Ascending aorta (tissue), 2 donors: ENCODE measurements around the gene AMN. TPM values are rescaled to one million over a fixed set of nuclear protein-coding genes. Genes with fewer than 3 reads are reported as not detected.

ENCODE experiments used
- DNase-seq, 2 donors: peaks; one replicate each; pipeline ENCODE4 v3.0.0-alpha.2; 2019; ENCODE audit warnings: low spot score in 2 of 2
- H3K27ac ChIP-seq, 2 donors: fragments of 200-600 bp; sonication (generic); one replicate each; pipeline ENCODE4 v1.5.1; 2016 to 2017; ENCODE audit warnings: mild to moderate bottlenecking in 1 of 2
- H3K27me3 ChIP-seq: fragments of 200-600 bp; sonication (generic); one replicate; pipeline ENCODE4 v1.5.1; 2017
- H3K36me3 ChIP-seq, 2 donors: fragments of 200-600 bp; sonication (generic); one replicate each; pipeline ENCODE4 v1.5.1; 2016
- H3K4me1 ChIP-seq, 2 donors: fragments of 200-600 bp; sonication (generic); one replicate each; pipeline ENCODE4 v1.5.1; 2016 to 2017; ENCODE audit warnings: mild to moderate bottlenecking in 1 of 2
- H3K4me3 ChIP-seq, 2 donors: fragments of 200-600 bp; sonication (generic); one replicate each; pipeline ENCODE4 v1.5.1; 2016 to 2017; ENCODE audit warnings: mild to moderate bottlenecking in 1 of 2
- H3K9me3 ChIP-seq, 2 donors: fragments of 200-600 bp; sonication (generic); one replicate each; pipeline ENCODE4 v1.5.1; 2016
- intact Hi-C: fragments of 100-400 bp; cut with DNase I; formaldehyde crosslinking; loops from one replicate; pipeline ENCODE4 v1.15.1; 2023
- total RNA-seq: library from RNA; depleted of rRNA; stranded (reverse); fragments of >200 nt; gene quantifications from one replicate; pipeline ENCODE4 v1.1.0, GENCODE V29; 2016
- TF ChIP-seq, protein P1 (sequence below), 3 experiments: fragments of 200-600 bp in 2 of 3; fragments of 450-650 bp in 1 of 3; sonication (generic) in 2 of 3; IDR thresholded peaks; one replicate each; pipeline ENCODE4 v1.5.1; 2016 to 2019; ENCODE audit warnings: antibody characterized with exemption in 3 of 3, mild to moderate bottlenecking in 1 of 3, moderate library complexity in 1 of 3

AMN gene
- total RNA-seq, 1 donor from 2014 or later = 0.32 TPM

DNA sequence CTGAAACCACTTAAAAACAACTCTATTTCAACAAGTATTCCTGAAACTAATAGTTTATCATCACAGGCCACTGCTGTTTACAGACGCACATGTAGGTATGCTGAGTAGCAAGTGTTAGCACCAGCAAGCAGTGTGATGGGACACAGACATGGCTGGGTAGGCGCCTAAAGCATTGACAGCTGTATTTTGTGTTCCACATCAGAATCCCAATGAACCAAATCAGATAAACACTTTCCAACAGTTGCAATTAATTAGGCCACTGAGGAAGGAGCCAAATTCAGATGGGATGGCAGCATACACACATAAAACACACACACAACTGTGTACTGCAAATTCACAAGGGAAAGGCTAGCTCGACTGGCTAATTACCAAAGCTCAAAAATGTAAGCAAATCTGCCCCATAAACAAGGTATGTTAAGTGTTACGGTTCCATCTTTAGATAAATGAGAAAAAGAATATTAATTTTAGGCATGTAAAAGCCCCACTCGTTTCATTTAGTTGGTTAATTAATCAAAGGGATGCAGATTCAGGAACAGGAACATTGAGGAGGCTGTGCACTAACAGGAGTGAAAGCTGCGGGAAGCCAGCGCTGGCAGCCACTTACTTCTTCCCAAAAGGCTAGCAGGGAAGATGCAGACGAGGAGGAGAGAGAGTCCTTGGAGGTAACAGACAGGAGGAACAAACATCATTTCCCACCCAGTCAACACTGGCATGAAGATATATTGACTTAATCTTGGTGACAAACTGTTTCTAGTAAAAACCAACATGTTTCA lies 33.4 kb downstream of the AMN start:
- H3K36me3 ChIP-seq = peaks cover 96 to 99% of the 10 kb centered on the region in 2 donors
- DNase-seq = no peak
- intact Hi-C loops = no loop called here

DNA sequence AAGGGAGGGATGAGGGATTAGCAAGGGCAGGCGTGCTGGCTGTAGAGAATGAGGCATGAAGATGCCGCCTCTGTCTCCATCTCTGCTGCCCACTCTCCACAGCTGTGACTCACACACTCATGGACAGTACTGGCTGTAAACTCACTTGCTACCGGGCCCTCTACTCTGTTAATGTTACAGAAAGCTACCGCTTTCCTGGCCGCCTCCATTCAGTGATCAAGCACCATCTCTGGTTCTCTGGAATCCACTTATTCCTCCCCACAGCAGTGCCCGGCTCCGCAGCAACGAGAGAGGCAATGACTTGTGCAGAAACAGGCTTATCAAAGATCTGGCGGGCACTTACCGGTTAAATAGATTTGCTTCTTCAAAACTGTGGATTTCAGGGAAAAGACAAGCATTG lies 34.8 kb downstream of the AMN start:
- H3K36me3 ChIP-seq = peaks cover 96 to 99% of the 10 kb centered on the region in 2 donors
- TF ChIP-seq, protein P1, sequence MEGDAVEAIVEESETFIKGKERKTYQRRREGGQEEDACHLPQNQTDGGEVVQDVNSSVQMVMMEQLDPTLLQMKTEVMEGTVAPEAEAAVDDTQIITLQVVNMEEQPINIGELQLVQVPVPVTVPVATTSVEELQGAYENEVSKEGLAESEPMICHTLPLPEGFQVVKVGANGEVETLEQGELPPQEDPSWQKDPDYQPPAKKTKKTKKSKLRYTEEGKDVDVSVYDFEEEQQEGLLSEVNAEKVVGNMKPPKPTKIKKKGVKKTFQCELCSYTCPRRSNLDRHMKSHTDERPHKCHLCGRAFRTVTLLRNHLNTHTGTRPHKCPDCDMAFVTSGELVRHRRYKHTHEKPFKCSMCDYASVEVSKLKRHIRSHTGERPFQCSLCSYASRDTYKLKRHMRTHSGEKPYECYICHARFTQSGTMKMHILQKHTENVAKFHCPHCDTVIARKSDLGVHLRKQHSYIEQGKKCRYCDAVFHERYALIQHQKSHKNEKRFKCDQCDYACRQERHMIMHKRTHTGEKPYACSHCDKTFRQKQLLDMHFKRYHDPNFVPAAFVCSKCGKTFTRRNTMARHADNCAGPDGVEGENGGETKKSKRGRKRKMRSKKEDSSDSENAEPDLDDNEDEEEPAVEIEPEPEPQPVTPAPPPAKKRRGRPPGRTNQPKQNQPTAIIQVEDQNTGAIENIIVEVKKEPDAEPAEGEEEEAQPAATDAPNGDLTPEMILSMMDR (IDR thresholded peaks at IDR 0.05) = no peak

More for the DNA sequence above, 33.4 kb downstream of the AMN start:
- Histone ChIP-seq H3K4me1 (no peaks in the 10 kb centered on the region), H3K9me3 (no peaks in the 10 kb centered on the region), H3K4me3 (no peak overlapping the region), H3K27ac (no peak overlapping the region), H3K27me3 (no peaks in the 10 kb centered on the region)
- TF ChIP-seq, protein P1 (IDR thresholded peaks at IDR 0.05) = no peak

DNA sequence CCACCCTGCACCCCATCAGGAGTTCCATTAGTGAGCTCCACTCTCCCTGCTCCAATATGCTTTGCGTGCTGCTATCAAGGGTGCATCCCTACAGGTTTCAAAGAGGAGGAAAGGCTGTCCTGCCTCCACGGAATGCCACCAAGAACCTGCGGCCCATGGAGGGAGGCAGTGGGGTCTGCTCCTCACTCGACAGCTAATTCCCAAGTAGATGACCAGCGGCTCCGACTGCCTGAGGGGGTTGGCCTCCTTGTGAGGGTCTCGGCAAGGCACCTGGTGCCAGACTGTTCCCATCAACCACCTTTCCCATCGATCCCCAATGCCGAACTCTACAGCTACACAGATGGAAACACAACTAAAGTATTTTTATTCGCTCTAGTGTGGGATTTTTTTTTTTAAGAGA lies 36.0 kb downstream of the AMN start:
- Histone ChIP-seq H3K4me1 (no peaks in the 10 kb centered on the region), H3K9me3 (no peaks in the 10 kb centered on the region), H3K27me3 (no peaks in the 10 kb centered on the region), H3K4me3 (no peak overlapping the region), H3K36me3 (peaks cover 96 to 99% of the 10 kb centered on the region in 2 donors), H3K27ac (no peak overlapping the region)
- DNase-seq = no peak
- intact Hi-C loops = no loop called here
- TF ChIP-seq, protein P1 (IDR thresholded peaks at IDR 0.05) = no peak

More for the DNA sequence above, 34.8 kb downstream of the AMN start:
- no peak overlapping the region for H3K27ac ChIP-seq
- no peaks in the 10 kb centered on the region for H3K27me3 ChIP-seq
- no peaks in the 10 kb centered on the region for H3K4me1 ChIP-seq
- H3K4me3 ChIP-seq = no peak overlapping the region
- DNase-seq = no peak
- no peaks in the 10 kb centered on the region for H3K9me3 ChIP-seq
- intact Hi-C loops = no loop called here

DNA sequence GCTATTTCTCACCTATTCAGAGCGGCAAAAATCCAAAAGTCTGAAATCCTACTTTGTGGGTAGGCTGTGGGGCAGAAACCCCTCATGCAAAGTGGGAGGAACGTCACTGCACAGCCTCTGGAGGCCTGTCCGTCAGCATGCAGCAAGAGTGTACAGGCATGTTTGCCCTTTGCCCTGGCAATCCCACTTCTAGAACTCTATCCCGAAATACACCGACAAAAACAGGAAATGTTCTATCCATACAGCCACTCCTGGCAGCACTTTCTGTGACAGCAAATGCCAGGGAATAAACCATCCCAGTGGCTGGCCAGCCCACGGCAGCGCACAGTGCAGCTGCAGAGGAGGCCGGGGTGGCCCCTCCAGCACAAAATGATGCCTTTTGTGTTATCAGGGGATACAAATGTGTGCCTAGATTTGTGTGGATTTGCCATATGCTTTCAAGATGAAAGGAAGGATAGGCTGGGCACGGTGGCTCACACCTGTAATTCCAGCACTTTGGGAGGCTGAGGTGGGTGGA lies 39.7 kb downstream of the AMN start:
- no peaks in the 10 kb centered on the region for H3K4me1 ChIP-seq
- no peak overlapping the region for H3K27ac ChIP-seq
- H3K27me3 ChIP-seq = no peaks in the 10 kb centered on the region
- intact Hi-C loops = no loop called here
- DNase-seq = no peak
- H3K9me3 ChIP-seq = no peaks in the 10 kb centered on the region
- H3K4me3 ChIP-seq = no peak overlapping the region
- TF ChIP-seq, protein P1 (IDR thresholded peaks at IDR 0.05) = no peak
- peaks cover 97 to 100% of the 10 kb centered on the region in 2 donors for H3K36me3 ChIP-seq

DNA sequence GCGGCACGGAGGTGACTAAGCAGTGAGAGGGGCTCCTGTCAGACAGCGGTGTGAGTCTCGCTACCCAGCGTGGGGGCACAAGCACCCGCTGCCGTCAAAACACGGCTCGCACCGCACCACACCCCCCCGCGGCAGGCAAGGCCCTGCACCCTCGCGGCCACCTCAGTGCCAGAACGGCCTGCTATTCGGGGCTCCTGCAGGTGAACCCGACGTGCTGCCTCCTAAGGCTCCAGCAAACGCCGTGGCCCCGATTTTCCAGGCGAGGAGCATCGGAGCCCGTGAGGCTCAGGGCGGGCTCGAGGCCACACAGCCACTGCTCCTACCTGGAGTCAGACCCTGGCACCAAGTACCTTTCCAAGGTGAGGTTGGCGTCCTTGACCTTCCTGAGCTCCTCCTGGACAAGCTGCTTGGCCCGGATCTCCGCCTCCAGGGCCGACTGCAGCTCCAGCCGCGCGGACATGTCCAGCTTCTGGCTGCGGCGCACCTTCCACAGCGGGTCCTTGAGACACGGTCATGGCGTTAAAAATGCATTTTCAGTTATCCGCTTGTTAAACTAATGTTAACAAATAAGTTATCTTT lies 41.8 kb downstream of the AMN start:
- intact Hi-C loops = no loop called here
- no peak overlapping the region for H3K4me3 ChIP-seq
- H3K27ac ChIP-seq = no peak overlapping the region
- TF ChIP-seq, protein P1 (IDR thresholded peaks at IDR 0.05) = no peak
- no peak for DNase-seq
- peaks cover 93 to 100% of the 10 kb centered on the region in 2 donors for H3K36me3 ChIP-seq
- no peaks in the 10 kb centered on the region for H3K4me1 ChIP-seq
- H3K9me3 ChIP-seq = no peaks in the 10 kb centered on the region
- no peaks in the 10 kb centered on the region for H3K27me3 ChIP-seq
